Measurements from ENCODE around the gene TWNK. TPM values are rescaled to one million over a fixed set of nuclear protein-coding genes. Genes with fewer than 3 reads are reported as not detected.

TWNK gene
- total RNA-seq, 1 donor from 2014 or later = 11.5 TPM

- TF ChIP-seq, protein P1, sequence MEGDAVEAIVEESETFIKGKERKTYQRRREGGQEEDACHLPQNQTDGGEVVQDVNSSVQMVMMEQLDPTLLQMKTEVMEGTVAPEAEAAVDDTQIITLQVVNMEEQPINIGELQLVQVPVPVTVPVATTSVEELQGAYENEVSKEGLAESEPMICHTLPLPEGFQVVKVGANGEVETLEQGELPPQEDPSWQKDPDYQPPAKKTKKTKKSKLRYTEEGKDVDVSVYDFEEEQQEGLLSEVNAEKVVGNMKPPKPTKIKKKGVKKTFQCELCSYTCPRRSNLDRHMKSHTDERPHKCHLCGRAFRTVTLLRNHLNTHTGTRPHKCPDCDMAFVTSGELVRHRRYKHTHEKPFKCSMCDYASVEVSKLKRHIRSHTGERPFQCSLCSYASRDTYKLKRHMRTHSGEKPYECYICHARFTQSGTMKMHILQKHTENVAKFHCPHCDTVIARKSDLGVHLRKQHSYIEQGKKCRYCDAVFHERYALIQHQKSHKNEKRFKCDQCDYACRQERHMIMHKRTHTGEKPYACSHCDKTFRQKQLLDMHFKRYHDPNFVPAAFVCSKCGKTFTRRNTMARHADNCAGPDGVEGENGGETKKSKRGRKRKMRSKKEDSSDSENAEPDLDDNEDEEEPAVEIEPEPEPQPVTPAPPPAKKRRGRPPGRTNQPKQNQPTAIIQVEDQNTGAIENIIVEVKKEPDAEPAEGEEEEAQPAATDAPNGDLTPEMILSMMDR (IDR thresholded peaks at IDR 0.05) = no peak
- intact Hi-C loops (cut with DNase I) = no loop called here
- DNase-seq (ENCODE audit: low spot score in 2 of 2) = no peak
- Histone ChIP-seq H3K4me3 (no peak overlapping the region), H3K36me3 (no peaks in the 10 kb centered on the region), H3K27me3 (no peaks in the 10 kb centered on the region), H3K4me1 (peaks cover 9 to 16% of the 10 kb centered on the region in 2 donors), H3K27ac (no peak overlapping the region), H3K9me3 (no peaks in the 10 kb centered on the region)
These were observed 27.7 kb downstream of the TWNK start for GRCh38 chr10:101014966-101015581.

DNA sequence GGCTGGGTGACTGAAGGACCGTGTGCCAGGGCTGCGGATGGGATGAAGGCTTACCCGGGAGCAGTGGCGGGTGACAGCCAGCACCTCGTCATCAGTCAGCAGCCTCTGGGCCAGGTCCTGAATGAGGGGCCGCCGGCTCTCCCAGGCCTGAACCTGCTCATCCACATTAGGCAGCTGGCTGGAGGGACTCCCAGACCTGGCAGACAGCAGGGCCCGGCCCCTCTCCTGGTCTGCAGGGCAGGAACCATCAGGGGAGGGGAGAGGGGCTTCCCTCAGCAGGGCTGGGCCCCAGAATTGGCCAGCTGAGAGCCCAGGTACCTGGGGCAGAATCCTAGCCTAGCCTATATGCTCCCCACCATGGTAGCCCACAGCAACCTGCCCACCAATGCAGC lies 28.2 kb downstream of the TWNK start:
- Histone ChIP-seq H3K36me3 (no peaks in the 10 kb centered on the region), H3K27me3 (no peaks in the 10 kb centered on the region), H3K27ac (no peak overlapping the region), H3K4me3 (no peak overlapping the region), H3K4me1 (peaks cover 9 to 16% of the 10 kb centered on the region in 2 donors), H3K9me3 (no peaks in the 10 kb centered on the region)
- no peak for DNase-seq (ENCODE audit: low spot score in 2 of 2)
- intact Hi-C loops (cut with DNase I) = no loop called here
- TF ChIP-seq, protein P1 (IDR thresholded peaks at IDR 0.05) = no peak

DNA sequence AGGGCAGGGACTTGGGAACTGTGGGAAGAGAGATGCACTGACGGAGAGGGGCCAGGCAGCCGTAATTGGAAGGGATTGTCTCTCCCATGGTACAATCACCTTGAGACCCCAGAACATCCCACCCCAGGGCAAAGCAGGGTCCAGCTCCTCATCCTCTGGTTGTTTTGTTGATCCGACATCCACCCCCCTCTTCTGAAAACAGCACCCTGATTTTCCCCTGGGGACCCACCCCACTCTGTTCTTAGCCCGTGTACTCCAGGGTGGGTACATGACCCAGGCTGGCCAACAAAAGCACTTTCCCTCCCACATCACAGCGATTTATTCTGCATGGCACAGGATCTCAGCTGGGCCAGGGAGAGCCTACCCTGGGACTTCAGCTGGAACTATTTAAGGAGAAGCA lies 29.5 kb downstream of the TWNK start:
- TF ChIP-seq, protein P1 (IDR thresholded peaks at IDR 0.05) = no peak
- Histone ChIP-seq H3K4me3 (no peak overlapping the region), H3K27me3 (no peaks in the 10 kb centered on the region), H3K9me3 (no peaks in the 10 kb centered on the region), H3K36me3 (no peaks in the 10 kb centered on the region), H3K4me1 (peaks cover 9 to 16% of the 10 kb centered on the region in 2 donors), H3K27ac (no peak overlapping the region)
- DNase-seq (ENCODE audit: low spot score in 2 of 2) = no peak
- intact Hi-C loops (cut with DNase I) = no loop called here

DNA sequence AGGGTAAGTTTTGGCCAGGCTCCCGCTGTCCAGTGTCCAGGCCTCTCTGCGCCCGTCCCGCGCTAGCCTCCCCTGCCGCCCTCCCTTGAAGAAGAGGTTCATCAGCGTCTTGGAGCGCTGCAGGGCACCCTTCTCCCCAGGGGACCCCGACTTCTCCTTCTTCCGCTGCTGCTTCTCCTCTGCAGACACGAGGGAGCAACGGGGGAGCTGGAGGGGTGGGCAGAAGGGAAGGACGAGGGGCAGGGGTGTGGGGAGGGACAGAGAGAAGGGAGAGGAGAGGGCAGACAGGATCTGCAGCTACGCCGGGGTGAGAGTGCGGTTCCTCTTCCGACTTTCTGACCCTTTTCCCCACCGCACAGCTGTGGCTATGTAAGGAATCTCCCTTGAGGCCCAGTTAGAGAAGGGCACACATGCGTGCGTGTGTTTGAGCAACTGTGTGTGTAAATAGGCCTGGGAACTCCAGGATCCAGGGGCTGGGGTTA lies 30.8 kb downstream of the TWNK start:
- TF ChIP-seq, protein P1 (IDR thresholded peaks at IDR 0.05) = no peak
- Histone ChIP-seq H3K27ac (no peak overlapping the region), H3K27me3 (no peaks in the 10 kb centered on the region), H3K9me3 (no peaks in the 10 kb centered on the region), H3K36me3 (no peaks in the 10 kb centered on the region), H3K4me3 (no peak overlapping the region), H3K4me1 (peaks cover 5 to 10% of the 10 kb centered on the region in 2 donors)
- intact Hi-C loops (cut with DNase I) = no loop called here
- peak in 1 of 2 donors; percentile 61 for DNase-seq (ENCODE audit: low spot score in 2 of 2)

DNA sequence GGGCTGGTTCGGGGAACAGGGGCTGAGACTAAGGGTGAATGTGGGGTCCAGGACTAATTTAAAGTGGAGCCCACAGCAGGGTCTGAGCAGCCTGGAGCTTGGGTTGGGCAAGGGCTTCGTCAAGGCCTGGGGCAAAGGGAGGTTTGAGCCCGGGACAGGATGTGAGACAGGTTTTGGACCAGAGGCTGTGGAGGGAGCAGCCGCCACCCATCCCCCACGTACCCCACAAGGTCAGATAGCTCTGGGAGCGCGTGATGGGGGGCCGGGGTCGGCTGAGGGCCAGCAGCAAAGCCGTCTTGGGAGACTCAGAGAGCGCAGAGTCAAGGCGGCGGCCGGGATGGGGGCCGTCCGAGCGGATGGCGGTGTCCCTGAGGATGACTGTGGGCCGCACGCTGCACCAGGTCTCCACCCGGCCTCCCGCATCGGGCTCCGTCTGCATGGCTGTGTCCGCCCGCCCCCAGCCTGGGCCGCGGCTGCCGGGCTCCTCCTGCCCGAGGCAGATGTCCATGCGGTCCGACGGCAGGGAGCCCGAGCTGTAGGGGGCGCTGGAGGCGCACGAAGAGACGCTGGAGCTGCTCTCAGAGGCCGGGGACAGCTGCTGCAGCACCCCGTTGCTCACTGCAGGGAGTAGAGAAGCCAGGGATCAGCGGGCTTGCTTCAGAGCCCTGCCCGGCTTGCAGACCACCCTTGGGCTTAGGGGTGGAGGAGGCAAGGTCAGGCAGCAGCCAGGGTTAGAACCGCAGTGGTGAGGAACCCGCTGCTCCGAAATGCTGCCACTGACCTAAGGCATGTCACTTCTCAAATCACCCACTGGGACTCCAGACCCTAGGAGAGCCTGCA lies 31.5 kb downstream of the TWNK start:
- Histone ChIP-seq H3K9me3 (no peaks in the 10 kb centered on the region), H3K4me1 (peaks cover 0 to 7% of the 10 kb centered on the region in 2 donors), H3K4me3 (peak overlapping the region in 1 of 2 donors; percentile 13), H3K27ac (no peak overlapping the region), H3K36me3 (no peaks in the 10 kb centered on the region), H3K27me3 (no peaks in the 10 kb centered on the region)
- peak in 1 of 2 donors; percentile 90 for DNase-seq (ENCODE audit: low spot score in 2 of 2)
- TF ChIP-seq, protein P1 (IDR thresholded peaks at IDR 0.05) = peak; percentile 57 to 81 (median 70)
- intact Hi-C loops (cut with DNase I) = loop anchor here (1.0 kb wide), 1 partner anchor 48 kb away; no protein-coding TSS in a partner anchor

Measured in ascending aorta (tissue), 2 donors.